IPS-20b (cell line): ENCODE results near the gene ETNK2.

Experiments used
- H3K27ac ChIP-seq: one replicate; pipeline ENCODE4 v1.5.1; 2013; ENCODE audit warnings: low read length
- H3K27me3 ChIP-seq: 2 replicates; pipeline ENCODE4 v1.6.1; 2013; ENCODE audit warnings: mild to moderate bottlenecking, low read length, inconsistent platforms; ENCODE audit not compliant: insufficient read depth
- H3K36me3 ChIP-seq: 2 replicates; pipeline ENCODE4 v1.6.1; 2013; ENCODE audit warnings: low read depth, mild to moderate bottlenecking, inconsistent platforms, low read length, moderate library complexity; ENCODE audit not compliant: insufficient read depth
- H3K4me1 ChIP-seq: 2 replicates; pipeline ENCODE4 v1.6.1; 2013; ENCODE audit warnings: mild to moderate bottlenecking, control low read depth, inconsistent platforms, low read length, moderate library complexity; ENCODE audit not compliant: insufficient read depth
- H3K4me3 ChIP-seq: 2 replicates; pipeline ENCODE4 v1.5.1; 2013; ENCODE audit warnings: mild to moderate bottlenecking, low read length, inconsistent platforms
- H3K9ac ChIP-seq: 2 replicates; pipeline ENCODE4 v1.6.1; 2013; ENCODE audit warnings: low read depth, mild to moderate bottlenecking, inconsistent platforms, low read length, moderate library complexity
- H3K9me3 ChIP-seq: 2 replicates; pipeline ENCODE4 v1.6.1; 2013; ENCODE audit warnings: mild to moderate bottlenecking, low read depth, low read length, inconsistent platforms; ENCODE audit not compliant: insufficient read depth

The ETNK2 gene

GRCh38 chr1:204142032-204142974, 9.5 kb downstream of the ETNK2 start:
- Histone ChIP-seq H3K4me3 (no peak overlapping the region), H3K27ac (no peak overlapping the region), H3K9me3 (no peaks in the 10 kb centered on the region), H3K4me1 (peaks cover 6% of the 10 kb centered on the region; the same call in 1 of the 2 replicates), H3K9ac (no peak overlapping the region), H3K27me3 (no peaks in the 10 kb centered on the region), H3K36me3 (no peaks in the 10 kb centered on the region; the same call in 1 of the 2 replicates)

- H3K27ac ChIP-seq: no peak overlapping the region
- H3K36me3 ChIP-seq: no peaks in the 10 kb centered on the region; the same call in 1 of the 2 replicates
- no peaks in the 10 kb centered on the region for H3K4me1 ChIP-seq
- H3K27me3 ChIP-seq: no peaks in the 10 kb centered on the region
- no peaks in the 10 kb centered on the region for H3K9me3 ChIP-seq
- no peak overlapping the region for H3K9ac ChIP-seq
- no peak overlapping the region for H3K4me3 ChIP-seq
These were observed 10.7 kb downstream of the ETNK2 start for GRCh38 chr1:204141131-204141530.

- Histone ChIP-seq H3K4me3 (no peak overlapping the region), H3K36me3 (no peaks in the 10 kb centered on the region; the same call in 1 of the 2 replicates), H3K27me3 (no peaks in the 10 kb centered on the region), H3K4me1 (no peaks in the 10 kb centered on the region), H3K27ac (no peak overlapping the region), H3K9me3 (no peaks in the 10 kb centered on the region), H3K9ac (no peak overlapping the region)
These were observed 11.9 kb downstream of the ETNK2 start for GRCh38 chr1:204139952-204140351.

GRCh38 chr1:204139088-204139487, 12.8 kb downstream of the ETNK2 start:
- Histone ChIP-seq H3K9ac (no peak overlapping the region), H3K4me3 (no peak overlapping the region), H3K36me3 (peaks cover 7% of the 10 kb centered on the region), H3K9me3 (no peaks in the 10 kb centered on the region), H3K27me3 (no peaks in the 10 kb centered on the region), H3K27ac (no peak overlapping the region), H3K4me1 (no peaks in the 10 kb centered on the region)

GRCh38 chr1:204136814-204137213, 15.0 kb downstream of the ETNK2 start:
- no peak overlapping the region for H3K27ac ChIP-seq
- no peak overlapping the region for H3K4me3 ChIP-seq
- no peaks in the 10 kb centered on the region for H3K27me3 ChIP-seq
- H3K4me1 ChIP-seq: no peaks in the 10 kb centered on the region
- no peaks in the 10 kb centered on the region for H3K9me3 ChIP-seq
- H3K9ac ChIP-seq: no peak overlapping the region
- peaks cover 9% of the 10 kb centered on the region for H3K36me3 ChIP-seq

- Histone ChIP-seq H3K4me1 (peaks cover 2% of the 10 kb centered on the region; the same call in 1 of the 2 replicates), H3K4me3 (no peak overlapping the region), H3K9ac (no peak overlapping the region), H3K27me3 (no peaks in the 10 kb centered on the region), H3K9me3 (no peaks in the 10 kb centered on the region), H3K27ac (no peak overlapping the region), H3K36me3 (peaks cover 17% of the 10 kb centered on the region; the same call in 1 of the 2 replicates)
These were observed 17.7 kb downstream of the ETNK2 start for GRCh38 chr1:204134103-204134502.

GRCh38 chr1:204132718-204133117, 19.1 kb downstream of the ETNK2 start:
- H3K27ac ChIP-seq: no peak overlapping the region
- peaks cover 6% of the 10 kb centered on the region; the same call in 1 of the 2 replicates for H3K4me1 ChIP-seq
- peaks cover 27% of the 10 kb centered on the region for H3K36me3 ChIP-seq
- H3K4me3 ChIP-seq: no peak overlapping the region
- no peaks in the 10 kb centered on the region for H3K9me3 ChIP-seq
- H3K9ac ChIP-seq: no peak overlapping the region
- H3K27me3 ChIP-seq: no peaks in the 10 kb centered on the region

- H3K9ac ChIP-seq: no peak overlapping the region
- H3K27ac ChIP-seq: no peak overlapping the region
- peaks cover 33% of the 10 kb centered on the region for H3K36me3 ChIP-seq
- H3K27me3 ChIP-seq: no peaks in the 10 kb centered on the region
- H3K9me3 ChIP-seq: no peaks in the 10 kb centered on the region
- no peak overlapping the region for H3K4me3 ChIP-seq
- peaks cover 6% of the 10 kb centered on the region; the same call in 1 of the 2 replicates for H3K4me1 ChIP-seq
These were observed 19.9 kb downstream of the ETNK2 start for GRCh38 chr1:204131978-204132377.

- Histone ChIP-seq H3K36me3 (peaks cover 40% of the 10 kb centered on the region), H3K4me1 (peaks cover 6% of the 10 kb centered on the region; the same call in 1 of the 2 replicates), H3K9me3 (no peaks in the 10 kb centered on the region), H3K27ac (peak overlapping the region; percentile 7), H3K9ac (0 out of 2 replicates have a peak overlapping the region, but pooled peaks have one; percentile 18), H3K27me3 (no peaks in the 10 kb centered on the region), H3K4me3 (no peak overlapping the region)
These were observed 20.6 kb downstream of the ETNK2 start for GRCh38 chr1:204130981-204131892.

GRCh38 chr1:204130178-204130577, 21.7 kb downstream of the ETNK2 start:
- H3K4me1 ChIP-seq: peaks cover 6% of the 10 kb centered on the region; the same call in 1 of the 2 replicates
- H3K27me3 ChIP-seq: no peaks in the 10 kb centered on the region
- H3K9me3 ChIP-seq: no peaks in the 10 kb centered on the region
- no peak overlapping the region for H3K9ac ChIP-seq
- H3K27ac ChIP-seq: no peak overlapping the region
- no peak overlapping the region for H3K4me3 ChIP-seq
- peaks cover 51% of the 10 kb centered on the region for H3K36me3 ChIP-seq
